ENCODE results near the gene C15orf39. TPM values are rescaled to one million over a fixed set of nuclear protein-coding genes. Genes with fewer than 3 reads are reported as not detected.

Gene C15orf39
- total RNA-seq, 1 experiment from 2014 or later: 45.6 TPM

DNA sequence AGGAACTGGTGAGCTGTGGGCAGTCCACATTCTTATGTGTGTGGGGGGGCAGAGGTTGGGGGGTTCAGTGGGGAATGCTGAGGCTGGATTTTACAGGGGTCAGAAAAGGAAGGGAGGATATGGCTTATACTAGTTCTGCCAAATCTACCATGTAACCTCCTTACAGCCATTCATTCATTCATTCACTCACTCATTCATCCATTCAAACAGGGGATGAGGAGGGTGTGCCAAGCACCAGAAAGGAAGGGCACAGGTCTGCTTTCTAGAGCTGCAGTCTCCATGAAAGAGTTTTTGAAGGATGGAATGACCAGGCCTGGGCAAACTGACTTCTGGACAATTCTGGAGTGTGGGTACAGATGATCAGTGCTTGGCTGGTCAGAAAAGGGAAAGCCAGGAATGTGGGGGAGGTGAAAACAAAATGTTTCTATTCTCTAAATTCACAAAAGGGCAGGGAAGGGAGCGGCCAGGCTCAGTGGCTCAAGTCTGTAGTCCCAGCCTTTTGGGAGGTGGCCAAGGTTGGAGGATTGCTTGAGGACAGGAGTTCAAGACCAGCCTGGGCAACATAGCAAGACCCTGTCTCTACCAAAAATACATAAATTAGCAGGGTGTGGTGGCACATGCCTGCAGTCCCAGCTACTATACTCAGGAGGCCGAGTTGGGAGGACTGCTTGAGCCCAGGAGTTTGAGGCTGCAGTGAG, 49.2 kb upstream of the C15orf39 start:
- Histone ChIP-seq H3K27ac (ENCODE audit: insufficient read length, low read depth, low read length) (no peak overlapping the region), H3T11ph (ENCODE audit: low read length) (no peak overlapping the region), H3K79me2 (ENCODE audit: insufficient read depth, low read length) (no peaks in the 10 kb centered on the region), H4K20me1 (ENCODE audit: control insufficient read depth, insufficient read depth, insufficient read length) (no peaks in the 10 kb centered on the region), H2BK20ac (ENCODE audit: low read depth, low read length, poor library complexity, severe bottlenecking) (no peak overlapping the region), H2AFZ (ENCODE audit: low read length) (no peak overlapping the region), H4K5ac (ENCODE audit: insufficient read length, low read depth, low read length) (no peak overlapping the region), H3K23me2 (ENCODE audit: insufficient read length, low read depth, low read length, poor library complexity, severe bottlenecking) (no peaks in the 10 kb centered on the region), H3K4me2 (ENCODE audit: insufficient read depth, insufficient read length, low read length) (no peak overlapping the region), H3K9me3 (ENCODE audit: control insufficient read depth, low read depth, low read length) (no peaks in the 10 kb centered on the region), H4K8ac (replicated peaks; ENCODE audit: insufficient read length, low read depth, low read length) (no peak overlapping the region), H3K9ac (ENCODE audit: extremely low read depth, insufficient read length, low read length) (no peak overlapping the region), H3K4me1 (ENCODE audit: insufficient read depth, low read length) (no peaks in the 10 kb centered on the region), H2BK15ac (ENCODE audit: low read depth, low read length) (no peak overlapping the region), H2BK12ac (ENCODE audit: insufficient read length, low read depth, low read length) (no peak overlapping the region), H3K4ac (ENCODE audit: low read depth, low read length) (no peak overlapping the region), H3K79me1 (ENCODE audit: insufficient read depth, low read depth, low read length, poor library complexity, severe bottlenecking) (no peaks in the 10 kb centered on the region), H2BK5ac (ENCODE audit: insufficient read length, low read length) (no peak overlapping the region), H2BK120ac (ENCODE audit: low read depth, low read length, poor library complexity, severe bottlenecking) (no peak overlapping the region), H3K23ac (ENCODE audit: insufficient read length, low read depth, low read length) (no peak overlapping the region), H3K14ac (ENCODE audit: insufficient read depth, low read length) (no peak overlapping the region), H3K18ac (ENCODE audit: insufficient read length, low read depth, low read length) (no peak overlapping the region), H2AK5ac (ENCODE audit: insufficient read length, low read length) (no peak overlapping the region), H3K27me3 (ENCODE audit: insufficient read depth, low read length) (no peaks in the 10 kb centered on the region; the same call in 1 of the 2 replicates), H3K56ac (ENCODE audit: insufficient read length, low read depth, low read length) (no peak overlapping the region), H4K91ac (ENCODE audit: insufficient read length, low read depth, low read length) (no peak overlapping the region)
- no CpG with 5 or more reads among the region's 2 CpGs for WGBS (ENCODE audit: extremely low coverage, insufficient read length, low lambda C conversion rate)
- H3K4me1 Mint-ChIP-seq: peaks cover 17 to 34% of the 10 kb centered on the region in 2 experiments
- peaks cover 0 to 2% (median 1%) of the 10 kb centered on the region in 3 experiments; a peak in 5 of 7 replicates for H3K36me3 Mint-ChIP-seq (ENCODE audit: insufficient read depth in 1 of 3, low read depth in 3 of 3)
- H3K4me3 Mint-ChIP-seq: no peak overlapping the region
- H3K9me3 Mint-ChIP-seq: peaks cover 16 to 17% of the 10 kb centered on the region in 2 experiments
- TF ChIP-seq, protein P1, sequence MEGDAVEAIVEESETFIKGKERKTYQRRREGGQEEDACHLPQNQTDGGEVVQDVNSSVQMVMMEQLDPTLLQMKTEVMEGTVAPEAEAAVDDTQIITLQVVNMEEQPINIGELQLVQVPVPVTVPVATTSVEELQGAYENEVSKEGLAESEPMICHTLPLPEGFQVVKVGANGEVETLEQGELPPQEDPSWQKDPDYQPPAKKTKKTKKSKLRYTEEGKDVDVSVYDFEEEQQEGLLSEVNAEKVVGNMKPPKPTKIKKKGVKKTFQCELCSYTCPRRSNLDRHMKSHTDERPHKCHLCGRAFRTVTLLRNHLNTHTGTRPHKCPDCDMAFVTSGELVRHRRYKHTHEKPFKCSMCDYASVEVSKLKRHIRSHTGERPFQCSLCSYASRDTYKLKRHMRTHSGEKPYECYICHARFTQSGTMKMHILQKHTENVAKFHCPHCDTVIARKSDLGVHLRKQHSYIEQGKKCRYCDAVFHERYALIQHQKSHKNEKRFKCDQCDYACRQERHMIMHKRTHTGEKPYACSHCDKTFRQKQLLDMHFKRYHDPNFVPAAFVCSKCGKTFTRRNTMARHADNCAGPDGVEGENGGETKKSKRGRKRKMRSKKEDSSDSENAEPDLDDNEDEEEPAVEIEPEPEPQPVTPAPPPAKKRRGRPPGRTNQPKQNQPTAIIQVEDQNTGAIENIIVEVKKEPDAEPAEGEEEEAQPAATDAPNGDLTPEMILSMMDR (conservative IDR thresholded peaks at IDR 0.05): no peak
- no peaks in the 10 kb centered on the region; the same call in 1 of the 2 replicates for H3K27me3 Mint-ChIP-seq (ENCODE audit: low read depth)
- no peak for DNase-seq
- peak overlapping the region in 1 of 3 experiments; percentile 42; a peak in 2 of 7 replicates for H3K27ac Mint-ChIP-seq
